ENCODE results near the gene FAP.

DNA sequence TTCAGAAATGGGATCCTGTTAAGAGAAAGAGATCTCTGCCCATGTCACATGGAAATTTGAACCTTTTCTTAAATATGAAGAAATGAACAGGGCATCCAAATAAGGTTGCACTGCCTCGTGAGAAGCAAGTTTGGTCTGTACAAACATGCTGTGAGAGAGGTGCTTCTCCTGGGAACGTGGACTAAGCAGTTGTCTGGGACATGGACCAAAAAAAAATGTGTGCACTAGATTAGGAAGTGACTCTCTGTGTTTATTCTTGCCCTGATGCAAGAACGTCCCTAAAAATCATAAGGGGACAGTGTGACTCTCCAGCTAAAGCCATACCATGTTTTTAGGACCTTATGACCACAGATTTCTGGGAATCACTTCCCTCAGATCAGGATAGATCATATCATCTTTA, 67.5 kb downstream of the FAP start:
- TF ChIP-seq, protein P1, sequence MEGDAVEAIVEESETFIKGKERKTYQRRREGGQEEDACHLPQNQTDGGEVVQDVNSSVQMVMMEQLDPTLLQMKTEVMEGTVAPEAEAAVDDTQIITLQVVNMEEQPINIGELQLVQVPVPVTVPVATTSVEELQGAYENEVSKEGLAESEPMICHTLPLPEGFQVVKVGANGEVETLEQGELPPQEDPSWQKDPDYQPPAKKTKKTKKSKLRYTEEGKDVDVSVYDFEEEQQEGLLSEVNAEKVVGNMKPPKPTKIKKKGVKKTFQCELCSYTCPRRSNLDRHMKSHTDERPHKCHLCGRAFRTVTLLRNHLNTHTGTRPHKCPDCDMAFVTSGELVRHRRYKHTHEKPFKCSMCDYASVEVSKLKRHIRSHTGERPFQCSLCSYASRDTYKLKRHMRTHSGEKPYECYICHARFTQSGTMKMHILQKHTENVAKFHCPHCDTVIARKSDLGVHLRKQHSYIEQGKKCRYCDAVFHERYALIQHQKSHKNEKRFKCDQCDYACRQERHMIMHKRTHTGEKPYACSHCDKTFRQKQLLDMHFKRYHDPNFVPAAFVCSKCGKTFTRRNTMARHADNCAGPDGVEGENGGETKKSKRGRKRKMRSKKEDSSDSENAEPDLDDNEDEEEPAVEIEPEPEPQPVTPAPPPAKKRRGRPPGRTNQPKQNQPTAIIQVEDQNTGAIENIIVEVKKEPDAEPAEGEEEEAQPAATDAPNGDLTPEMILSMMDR (conservative IDR thresholded peaks at IDR 0.05), result no peak
- TF ChIP-seq EZH2 (IDR thresholded peaks at IDR 0.05; ENCODE audit: low read depth), result no peak

All from PC-9 (cell line).